Cardiac muscle cell (in vitro differentiated cells and primary cell): ENCODE data around the gene ASPA. TPM values are rescaled to one million over a fixed set of nuclear protein-coding genes. Genes with fewer than 3 reads are reported as not detected.

ENCODE experiments used
- DNase-seq, 2 donors: peaks; one replicate each; pipeline versions ENCODE4 v3.0.0 to v3.0.0-alpha.2; 2010 to 2017; ENCODE audit warnings: low read depth in 1 of 2, low spot score in 1 of 2
- H3K27ac ChIP-seq: fragments of 200-600 bp; sonication (generic); 2 replicates; pipeline ENCODE4 v1.5.1; 2016
- H3K27me3 ChIP-seq: fragments of 200-600 bp; sonication (generic); 2 replicates; pipeline ENCODE4 v1.6.0; 2016; ENCODE audit warnings: control low read depth
- H3K36me3 ChIP-seq: fragments of 200-600 bp; sonication (generic); 2 replicates; pipeline ENCODE4 v1.5.1; 2016; ENCODE audit warnings: control low read depth
- H3K4me1 ChIP-seq: fragments of 200-600 bp; sonication (generic); 2 replicates; pipeline ENCODE4 v1.8.1; 2017; ENCODE audit warnings: low read depth, mild to moderate bottlenecking, mixed run types
- H3K4me3 ChIP-seq: fragments of 200-600 bp; sonication (generic); 2 replicates; pipeline ENCODE4 v1.5.1; 2016; ENCODE audit warnings: mild to moderate bottlenecking
- H3K9me3 ChIP-seq: fragments of 200-600 bp; sonication (generic); 2 replicates; pipeline ENCODE4 v1.5.1; 2017; ENCODE audit warnings: low read depth, mild to moderate bottlenecking, control low read depth
- CTCF ChIP-seq: IDR thresholded peaks from 2 replicates; pipeline ENCODE4 v1.5.1; 2012; ENCODE audit warnings: low read depth, mild to moderate bottlenecking, low read length
- polyA plus RNA-seq: library from polyadenylated mRNA; unstranded; fragments of >200 nt; fragmentation: Nextera tagmentation; extraction: Ambion mirVana; gene quantifications from 2 replicates; pipeline ENCODE4 v1.2.1, GENCODE V29; 2016
- total RNA-seq: library from RNA; depleted of rRNA; stranded (reverse); fragments of >200 nt; gene quantifications from 2 replicates; pipeline ENCODE4 v1.2.3, GENCODE V29; 2016

The ASPA gene
- total and polyA plus RNA-seq, 2 experiments from 2014 or later = not detected

- H3K4me3 ChIP-seq = no peak overlapping the region
- no peaks in the 10 kb centered on the region for H3K27me3 ChIP-seq
- no peak for DNase-seq
- H3K9me3 ChIP-seq = no peaks in the 10 kb centered on the region
- no peak overlapping the region for H3K27ac ChIP-seq
- no peak for TF ChIP-seq CTCF
- no peaks in the 10 kb centered on the region for H3K4me1 ChIP-seq
- H3K36me3 ChIP-seq = no peaks in the 10 kb centered on the region
Observed at GRCh38 chr17:3544365-3544764, 68.6 kb downstream of the ASPA start.

GRCh38 chr17:3545151-3545550 lies 69.4 kb downstream of the ASPA start:
- DNase-seq = no peak
- H3K9me3 ChIP-seq = no peaks in the 10 kb centered on the region

GRCh38 chr17:3546521-3546920 lies 70.7 kb downstream of the ASPA start:
- TF ChIP-seq CTCF = no peak
- no peak overlapping the region for H3K27ac ChIP-seq
- no peak for DNase-seq

More at GRCh38 chr17:3545151-3545550, 69.4 kb downstream of the ASPA start:
- Histone ChIP-seq H3K36me3 (no peaks in the 10 kb centered on the region), H3K27ac (no peak overlapping the region), H3K4me1 (no peaks in the 10 kb centered on the region), H3K4me3 (no peak overlapping the region), H3K27me3 (no peaks in the 10 kb centered on the region)
- TF ChIP-seq CTCF = no peak

GRCh38 chr17:3546997-3547396 lies 71.2 kb downstream of the ASPA start:
- Histone ChIP-seq H3K27ac (no peak overlapping the region), H3K4me1 (no peaks in the 10 kb centered on the region), H3K9me3 (no peaks in the 10 kb centered on the region), H3K27me3 (no peaks in the 10 kb centered on the region), H3K4me3 (no peak overlapping the region), H3K36me3 (no peaks in the 10 kb centered on the region)
- no peak for DNase-seq
- no peak for TF ChIP-seq CTCF

More at GRCh38 chr17:3546521-3546920, 70.7 kb downstream of the ASPA start:
- no peak overlapping the region for H3K4me3 ChIP-seq
- H3K9me3 ChIP-seq = no peaks in the 10 kb centered on the region
- H3K27me3 ChIP-seq = no peaks in the 10 kb centered on the region
- no peaks in the 10 kb centered on the region for H3K36me3 ChIP-seq
- no peaks in the 10 kb centered on the region for H3K4me1 ChIP-seq

- Histone ChIP-seq H3K27ac (no peak overlapping the region), H3K27me3 (no peaks in the 10 kb centered on the region), H3K4me3 (no peak overlapping the region), H3K4me1 (no peaks in the 10 kb centered on the region), H3K36me3 (no peaks in the 10 kb centered on the region), H3K9me3 (no peaks in the 10 kb centered on the region)
- DNase-seq = no peak
- no peak for TF ChIP-seq CTCF
Observed at GRCh38 chr17:3547628-3548027, 71.8 kb downstream of the ASPA start.
